Osteocyte (in vitro differentiated cells): ENCODE results near the gene HTR1B. TPM values are rescaled to one million over a fixed set of nuclear protein-coding genes. Genes with fewer than 3 reads are reported as not detected.

Source experiments
- DNase-seq: peaks from one replicate; pipeline ENCODE4 v3.0.0; 2021; ENCODE audit warnings: mixed read lengths; ENCODE audit not compliant: unreplicated experiment; ENCODE audit errors: extremely low spot score
- H3K27ac Mint-ChIP-seq: one replicate; pipeline ENCODE4 v1.8.0; 2021; ENCODE audit warnings: mild to moderate bottlenecking, mixed read lengths; ENCODE audit not compliant: unreplicated experiment
- H3K27me3 Mint-ChIP-seq: one replicate; pipeline ENCODE4 v1.8.0; 2021; ENCODE audit warnings: mixed read lengths; ENCODE audit not compliant: unreplicated experiment
- H3K36me3 Mint-ChIP-seq: one replicate; pipeline ENCODE4 v1.8.0; 2021; ENCODE audit warnings: mixed read lengths; ENCODE audit not compliant: unreplicated experiment
- H3K4me1 Mint-ChIP-seq: one replicate; pipeline ENCODE4 v1.8.0; 2021; ENCODE audit warnings: mixed read lengths; ENCODE audit not compliant: unreplicated experiment
- H3K4me3 Mint-ChIP-seq: one replicate; pipeline ENCODE4 v1.8.0; 2021; ENCODE audit warnings: mild to moderate bottlenecking, moderate library complexity, mixed read lengths; ENCODE audit not compliant: unreplicated experiment
- H3K9me3 Mint-ChIP-seq: one replicate; pipeline ENCODE4 v1.8.0; 2021; ENCODE audit warnings: mixed read lengths; ENCODE audit not compliant: unreplicated experiment
- CTCF ChIP-seq: fragments of 200-600 bp; sonication (generic); IDR thresholded peaks from 2 replicates; pipeline ENCODE4 v1.5.0; 2021; ENCODE audit warnings: antibody characterized with exemption, mild to moderate bottlenecking, moderate library complexity
- total RNA-seq: library from RNA; stranded (reverse); gene quantifications from 2 replicates; pipeline ENCODE4 v1.2.1, GENCODE V29; 2021

The HTR1B gene
- total RNA-seq, 1 donor from 2014 or later, result 13.3 TPM

GRCh38 chr6:77470983-77471382, 7.7 kb upstream of the HTR1B start:
- Mint-ChIP-seq H3K27ac (peak overlapping the region; percentile 11), H3K4me1 (peaks cover 15% of the 10 kb centered on the region), H3K36me3 (no peaks in the 10 kb centered on the region), H3K4me3 (no peak overlapping the region), H3K9me3 (no peaks in the 10 kb centered on the region), H3K27me3 (no peaks in the 10 kb centered on the region)
- no peak for DNase-seq
- TF ChIP-seq CTCF, result no peak

- no peaks in the 10 kb centered on the region for H3K27me3 Mint-ChIP-seq
Measured at GRCh38 chr6:77468939-77469338, 5.6 kb upstream of the HTR1B start.

GRCh38 chr6:77466451-77467437, 3.5 kb upstream of the HTR1B start:
- TF ChIP-seq CTCF, result no peak
- Mint-ChIP-seq H3K4me1 (peaks cover 40% of the 10 kb centered on the region), H3K36me3 (no peaks in the 10 kb centered on the region), H3K27me3 (no peaks in the 10 kb centered on the region), H3K4me3 (peak overlapping the region; percentile 82), H3K27ac (peak overlapping the region; percentile 85), H3K9me3 (no peaks in the 10 kb centered on the region)
- DNase-seq, result no peak

More at GRCh38 chr6:77468939-77469338, 5.6 kb upstream of the HTR1B start:
- H3K4me3 Mint-ChIP-seq, result no peak overlapping the region
- no peaks in the 10 kb centered on the region for H3K36me3 Mint-ChIP-seq
- no peak overlapping the region for H3K27ac Mint-ChIP-seq
- DNase-seq, result no peak
- no peaks in the 10 kb centered on the region for H3K9me3 Mint-ChIP-seq
- H3K4me1 Mint-ChIP-seq, result peaks cover 31% of the 10 kb centered on the region
- TF ChIP-seq CTCF, result no peak

- peak overlapping the region; percentile 82 for H3K4me3 Mint-ChIP-seq
- DNase-seq, result no peak
- peaks cover 46% of the 10 kb centered on the region for H3K4me1 Mint-ChIP-seq
- no peaks in the 10 kb centered on the region for H3K9me3 Mint-ChIP-seq
- H3K27ac Mint-ChIP-seq, result peak overlapping the region; percentile 85
- TF ChIP-seq CTCF, result peak; percentile 79
- H3K27me3 Mint-ChIP-seq, result no peaks in the 10 kb centered on the region
- H3K36me3 Mint-ChIP-seq, result no peaks in the 10 kb centered on the region
Measured at GRCh38 chr6:77466055-77466450, 2.8 kb upstream of the HTR1B start.

- Mint-ChIP-seq H3K9me3 (no peaks in the 10 kb centered on the region), H3K36me3 (no peaks in the 10 kb centered on the region), H3K4me3 (peak overlapping the region; percentile 88), H3K27ac (peak overlapping the region; percentile 31), H3K27me3 (no peaks in the 10 kb centered on the region), H3K4me1 (peaks cover 55% of the 10 kb centered on the region)
- TF ChIP-seq CTCF, result no peak
- DNase-seq, result no peak
Measured at GRCh38 chr6:77464495-77464867, 1.2 kb upstream of the HTR1B start.
